ENCODE results near the gene NME9. TPM values are rescaled to one million over a fixed set of nuclear protein-coding genes. Genes with fewer than 3 reads are reported as not detected.

Gene NME9
- polyA plus RNA-seq, 1 donor = 1.4 TPM

- peaks cover 37% of the 10 kb centered on the region for H3K36me3 ChIP-seq (ENCODE audit: control insufficient read depth, insufficient read depth, low read length)
These were observed 45.6 kb downstream of the NME9 start for GRCh38 chr3:138284079-138284478.

GRCh38 chr3:138282836-138283235, 46.8 kb downstream of the NME9 start:
- Histone ChIP-seq H3K4me3 (ENCODE audit: low read length) (no peak overlapping the region), H3K9me3 (ENCODE audit: control insufficient read depth, low read depth, low read length) (no peaks in the 10 kb centered on the region), H3K27ac (ENCODE audit: low read length) (no peak overlapping the region), H3K4me1 (ENCODE audit: control insufficient read depth, insufficient read depth, low read length) (no peaks in the 10 kb centered on the region), H3K27me3 (ENCODE audit: control insufficient read depth, insufficient read depth, low read length) (no peaks in the 10 kb centered on the region), H3K36me3 (ENCODE audit: control insufficient read depth, insufficient read depth, low read length) (peaks cover 33% of the 10 kb centered on the region)
- DNase-seq = no peak
- WGBS (ENCODE audit: insufficient coverage, low lambda C conversion rate) = 86% methylated on average over 2 of the region's 2 CpGs

More at GRCh38 chr3:138284079-138284478, 45.6 kb downstream of the NME9 start:
- H3K27ac ChIP-seq (ENCODE audit: low read length) = no peak overlapping the region
- WGBS (ENCODE audit: insufficient coverage, low lambda C conversion rate) = 80% methylated on average over 1 of the region's 1 CpG
- no peaks in the 10 kb centered on the region for H3K9me3 ChIP-seq (ENCODE audit: control insufficient read depth, low read depth, low read length)
- H3K4me1 ChIP-seq (ENCODE audit: control insufficient read depth, insufficient read depth, low read length) = no peaks in the 10 kb centered on the region
- DNase-seq = no peak
- H3K4me3 ChIP-seq (ENCODE audit: low read length) = no peak overlapping the region
- H3K27me3 ChIP-seq (ENCODE audit: control insufficient read depth, insufficient read depth, low read length) = no peaks in the 10 kb centered on the region

GRCh38 chr3:138281561-138281960, 48.1 kb downstream of the NME9 start:
- no peaks in the 10 kb centered on the region for H3K4me1 ChIP-seq (ENCODE audit: control insufficient read depth, insufficient read depth, low read length)
- no peak for DNase-seq
- no peaks in the 10 kb centered on the region for H3K9me3 ChIP-seq (ENCODE audit: control insufficient read depth, low read depth, low read length)
- peaks cover 26% of the 10 kb centered on the region for H3K36me3 ChIP-seq (ENCODE audit: control insufficient read depth, insufficient read depth, low read length)
- WGBS (ENCODE audit: insufficient coverage, low lambda C conversion rate) = no CpG with 5 or more reads among the region's 3 CpGs
- no peak overlapping the region for H3K4me3 ChIP-seq (ENCODE audit: low read length)
- H3K27ac ChIP-seq (ENCODE audit: low read length) = no peak overlapping the region
- H3K27me3 ChIP-seq (ENCODE audit: control insufficient read depth, insufficient read depth, low read length) = no peaks in the 10 kb centered on the region

- Histone ChIP-seq H3K4me3 (ENCODE audit: low read length) (no peak overlapping the region), H3K4me1 (ENCODE audit: control insufficient read depth, insufficient read depth, low read length) (no peaks in the 10 kb centered on the region), H3K36me3 (ENCODE audit: control insufficient read depth, insufficient read depth, low read length) (peaks cover 36% of the 10 kb centered on the region), H3K27me3 (ENCODE audit: control insufficient read depth, insufficient read depth, low read length) (no peaks in the 10 kb centered on the region), H3K9me3 (ENCODE audit: control insufficient read depth, low read depth, low read length) (no peaks in the 10 kb centered on the region), H3K27ac (ENCODE audit: low read length) (no peak overlapping the region)
- no peak for DNase-seq
- 100% methylated on average over 1 of the region's 2 CpGs for WGBS (ENCODE audit: insufficient coverage, low lambda C conversion rate)
These were observed 58.4 kb downstream of the NME9 start for GRCh38 chr3:138271189-138271794.

- Histone ChIP-seq H3K4me1 (ENCODE audit: control insufficient read depth, insufficient read depth, low read length) (no peaks in the 10 kb centered on the region), H3K36me3 (ENCODE audit: control insufficient read depth, insufficient read depth, low read length) (peaks cover 36% of the 10 kb centered on the region), H3K27ac (ENCODE audit: low read length) (no peak overlapping the region), H3K27me3 (ENCODE audit: control insufficient read depth, insufficient read depth, low read length) (no peaks in the 10 kb centered on the region), H3K9me3 (ENCODE audit: control insufficient read depth, low read depth, low read length) (no peaks in the 10 kb centered on the region), H3K4me3 (ENCODE audit: low read length) (no peak overlapping the region)
- 100% methylated on average over 1 of the region's 2 CpGs for WGBS (ENCODE audit: insufficient coverage, low lambda C conversion rate)
- no peak for DNase-seq
These were observed 59.4 kb downstream of the NME9 start for GRCh38 chr3:138270245-138270644.

GRCh38 chr3:138267083-138267482, 62.6 kb downstream of the NME9 start:
- H3K36me3 ChIP-seq (ENCODE audit: control insufficient read depth, insufficient read depth, low read length) = peaks cover 25% of the 10 kb centered on the region
- H3K27me3 ChIP-seq (ENCODE audit: control insufficient read depth, insufficient read depth, low read length) = no peaks in the 10 kb centered on the region
- no peak overlapping the region for H3K27ac ChIP-seq (ENCODE audit: low read length)
- H3K4me1 ChIP-seq (ENCODE audit: control insufficient read depth, insufficient read depth, low read length) = no peaks in the 10 kb centered on the region
- 100% methylated on average over 3 of the region's 3 CpGs for WGBS (ENCODE audit: insufficient coverage, low lambda C conversion rate)
- H3K9me3 ChIP-seq (ENCODE audit: control insufficient read depth, low read depth, low read length) = no peaks in the 10 kb centered on the region
- DNase-seq = no peak
- no peak overlapping the region for H3K4me3 ChIP-seq (ENCODE audit: low read length)

- Histone ChIP-seq H3K27ac (ENCODE audit: low read length) (no peak overlapping the region), H3K27me3 (ENCODE audit: control insufficient read depth, insufficient read depth, low read length) (no peaks in the 10 kb centered on the region), H3K4me1 (ENCODE audit: control insufficient read depth, insufficient read depth, low read length) (no peaks in the 10 kb centered on the region), H3K4me3 (ENCODE audit: low read length) (no peak overlapping the region), H3K9me3 (ENCODE audit: control insufficient read depth, low read depth, low read length) (no peaks in the 10 kb centered on the region), H3K36me3 (ENCODE audit: control insufficient read depth, insufficient read depth, low read length) (peaks cover 19% of the 10 kb centered on the region)
- DNase-seq = no peak
- no CpG with 5 or more reads among the region's 1 CpG for WGBS (ENCODE audit: insufficient coverage, low lambda C conversion rate)
These were observed 63.9 kb downstream of the NME9 start for GRCh38 chr3:138265745-138266144.

- Histone ChIP-seq H3K27ac (ENCODE audit: low read length) (no peak overlapping the region), H3K4me3 (ENCODE audit: low read length) (no peak overlapping the region), H3K4me1 (ENCODE audit: control insufficient read depth, insufficient read depth, low read length) (no peaks in the 10 kb centered on the region), H3K36me3 (ENCODE audit: control insufficient read depth, insufficient read depth, low read length) (peaks cover 27% of the 10 kb centered on the region), H3K9me3 (ENCODE audit: control insufficient read depth, low read depth, low read length) (no peaks in the 10 kb centered on the region), H3K27me3 (ENCODE audit: control insufficient read depth, insufficient read depth, low read length) (no peaks in the 10 kb centered on the region)
- no CpG with 5 or more reads among the region's 2 CpGs for WGBS (ENCODE audit: insufficient coverage, low lambda C conversion rate)
- DNase-seq = no peak
These were observed 66.5 kb downstream of the NME9 start for GRCh38 chr3:138263104-138263503.

- no peak overlapping the region for H3K4me3 ChIP-seq (ENCODE audit: low read length)
- H3K4me1 ChIP-seq (ENCODE audit: control insufficient read depth, insufficient read depth, low read length) = no peaks in the 10 kb centered on the region
- no peaks in the 10 kb centered on the region for H3K27me3 ChIP-seq (ENCODE audit: control insufficient read depth, insufficient read depth, low read length)
- DNase-seq = no peak
- no peak overlapping the region for H3K27ac ChIP-seq (ENCODE audit: low read length)
- peaks cover 26% of the 10 kb centered on the region for H3K36me3 ChIP-seq (ENCODE audit: control insufficient read depth, insufficient read depth, low read length)
- 20% methylated on average over 1 of the region's 1 CpG for WGBS (ENCODE audit: insufficient coverage, low lambda C conversion rate)
- H3K9me3 ChIP-seq (ENCODE audit: control insufficient read depth, low read depth, low read length) = no peaks in the 10 kb centered on the region
These were observed 69.0 kb downstream of the NME9 start for GRCh38 chr3:138260611-138261010.

- H3K4me3 ChIP-seq (ENCODE audit: low read length) = no peak overlapping the region
- peaks cover 16% of the 10 kb centered on the region for H3K36me3 ChIP-seq (ENCODE audit: control insufficient read depth, insufficient read depth, low read length)
- H3K4me1 ChIP-seq (ENCODE audit: control insufficient read depth, insufficient read depth, low read length) = no peaks in the 10 kb centered on the region
- no peaks in the 10 kb centered on the region for H3K9me3 ChIP-seq (ENCODE audit: control insufficient read depth, low read depth, low read length)
- no peak for DNase-seq
- no peak overlapping the region for H3K27ac ChIP-seq (ENCODE audit: low read length)
- no peaks in the 10 kb centered on the region for H3K27me3 ChIP-seq (ENCODE audit: control insufficient read depth, insufficient read depth, low read length)
- no CpG with 5 or more reads among the region's 4 CpGs for WGBS (ENCODE audit: insufficient coverage, low lambda C conversion rate)
These were observed 70.5 kb downstream of the NME9 start for GRCh38 chr3:138259126-138259525.

- no peaks in the 10 kb centered on the region for H3K4me1 ChIP-seq (ENCODE audit: control insufficient read depth, insufficient read depth, low read length)
- WGBS (ENCODE audit: insufficient coverage, low lambda C conversion rate) = no CpG with 5 or more reads among the region's 1 CpG
These were observed 71.7 kb downstream of the NME9 start for GRCh38 chr3:138257986-138258385.

More at GRCh38 chr3:138257986-138258385, 71.7 kb downstream of the NME9 start:
- no peak overlapping the region for H3K4me3 ChIP-seq (ENCODE audit: low read length)
- H3K27ac ChIP-seq (ENCODE audit: low read length) = no peak overlapping the region
- DNase-seq = no peak
- H3K36me3 ChIP-seq (ENCODE audit: control insufficient read depth, insufficient read depth, low read length) = peaks cover 10% of the 10 kb centered on the region
- no peaks in the 10 kb centered on the region for H3K27me3 ChIP-seq (ENCODE audit: control insufficient read depth, insufficient read depth, low read length)
- no peaks in the 10 kb centered on the region for H3K9me3 ChIP-seq (ENCODE audit: control insufficient read depth, low read depth, low read length)
